Measurements from ENCODE around the gene KRT33B.

The KRT33B gene

DNA sequence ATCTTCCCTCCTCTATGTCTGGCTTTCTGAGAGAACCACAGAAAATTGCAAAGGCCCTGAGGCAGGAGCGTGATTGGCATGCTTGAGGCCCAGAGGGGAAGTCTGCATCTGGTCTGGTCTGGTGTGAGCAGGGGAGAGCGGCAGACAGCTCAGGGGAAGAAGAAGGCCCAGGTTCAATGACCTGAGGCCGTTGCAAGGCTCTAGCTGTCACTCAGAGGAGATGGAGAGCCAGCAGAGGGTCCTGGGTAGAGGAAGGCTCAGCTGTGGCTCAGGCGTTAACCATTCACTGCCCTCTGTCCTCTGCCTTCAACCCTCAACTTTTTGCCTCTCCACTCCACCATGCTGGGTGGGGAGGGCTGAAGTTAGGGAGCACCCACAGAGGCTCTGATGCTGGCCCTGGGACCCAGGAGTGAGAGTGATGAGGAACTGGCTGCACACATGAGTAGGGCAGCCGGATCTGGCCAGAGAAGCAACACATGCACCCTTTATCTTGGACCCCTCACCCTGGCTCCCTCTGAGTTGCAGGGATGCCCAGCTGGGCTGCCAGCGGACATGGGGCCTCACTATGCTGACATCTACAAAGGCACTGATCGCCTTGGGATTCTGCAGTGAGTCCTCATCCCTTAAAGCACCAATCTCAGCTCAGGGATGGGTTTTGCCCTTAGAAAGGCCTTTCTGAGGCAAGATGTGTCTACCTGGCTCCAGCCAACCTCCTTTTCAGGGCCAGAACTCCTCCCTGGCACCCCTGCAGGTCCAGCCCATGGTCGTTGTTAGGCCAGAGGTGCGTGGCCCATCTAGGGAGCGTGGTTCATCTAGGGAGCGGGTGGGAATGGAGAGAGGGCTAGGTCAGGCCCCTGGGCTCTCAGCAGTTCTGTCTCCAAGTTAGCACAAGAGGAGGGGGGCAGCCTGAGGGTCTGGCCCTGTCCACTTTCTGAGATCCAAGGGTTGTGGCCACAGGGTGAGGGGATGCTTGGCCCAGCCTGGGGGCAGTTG, 46.4 kb downstream of the KRT33B start:
- DNase-seq: no peak

DNA sequence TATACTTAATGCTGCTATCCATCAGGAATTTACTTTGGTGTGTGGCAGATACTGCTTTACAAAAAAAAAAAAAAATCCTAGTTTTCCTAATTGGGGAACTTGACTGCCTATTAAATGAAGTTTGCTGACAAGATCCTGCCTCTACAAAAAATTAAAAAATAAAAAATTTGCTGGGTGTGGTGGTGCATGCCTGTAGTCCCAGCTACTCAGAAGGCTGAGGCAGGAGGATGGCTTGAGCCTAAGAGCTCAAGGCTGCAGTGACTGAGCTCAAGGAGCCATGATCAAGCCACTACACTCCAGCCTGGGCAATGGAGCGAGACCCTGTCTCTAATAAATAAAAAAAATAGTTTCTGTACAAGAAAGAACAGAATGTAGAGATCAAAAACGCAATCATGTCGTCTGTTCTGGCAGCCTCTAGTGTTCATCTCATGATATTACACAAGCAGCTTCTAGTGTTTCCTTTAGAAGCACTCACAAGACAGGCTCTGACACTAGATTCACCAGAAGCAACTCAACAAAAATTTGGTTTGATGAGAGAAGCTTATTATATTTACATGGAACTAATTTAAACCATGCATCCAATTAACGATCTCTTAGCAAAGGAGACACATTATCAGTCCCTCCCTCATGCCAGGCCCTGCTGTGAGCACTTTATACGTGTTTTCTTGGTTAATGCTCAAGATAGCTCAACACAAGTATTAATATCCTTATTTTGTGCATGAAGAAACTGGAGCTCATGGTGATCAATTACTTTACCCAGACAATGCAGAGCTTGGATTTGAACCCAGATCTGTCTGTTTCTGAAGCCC, 47.3 kb downstream of the KRT33B start:
- no peak for DNase-seq

GRCh38 chr17:41318231-41318630, 51.4 kb downstream of the KRT33B start:
- DNase-seq: no peak

DNA sequence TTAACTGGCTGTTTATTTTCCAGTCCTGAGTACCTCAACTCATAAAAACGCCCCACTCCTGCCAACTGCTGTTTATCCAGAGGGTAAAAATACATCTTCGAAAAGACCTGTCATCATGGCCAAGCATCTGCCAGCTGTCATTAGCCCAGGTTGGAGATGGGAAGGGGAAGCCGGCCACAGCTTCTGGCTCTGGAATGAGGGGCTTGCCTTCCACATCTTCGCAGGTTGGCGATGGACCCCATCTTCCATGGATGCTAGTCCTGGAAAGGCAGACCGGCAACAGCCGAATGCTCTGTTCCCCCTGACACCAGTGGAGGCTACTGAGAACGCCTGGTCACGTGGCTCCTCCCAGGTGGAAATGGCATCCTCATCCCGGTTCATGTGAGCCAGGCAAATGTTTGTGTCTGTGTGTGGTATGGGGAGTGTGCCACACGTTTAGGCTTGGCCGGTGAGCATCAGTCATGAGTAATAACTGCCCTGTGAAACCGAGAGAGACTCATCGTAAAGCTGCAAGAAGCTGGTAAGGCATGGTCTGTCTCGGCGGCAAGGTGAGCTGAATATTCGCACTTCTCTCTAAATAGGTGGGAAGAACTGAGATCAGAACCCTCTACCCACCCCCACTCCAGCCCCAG, 53.7 kb downstream of the KRT33B start:
- DNase-seq: no peak

DNA sequence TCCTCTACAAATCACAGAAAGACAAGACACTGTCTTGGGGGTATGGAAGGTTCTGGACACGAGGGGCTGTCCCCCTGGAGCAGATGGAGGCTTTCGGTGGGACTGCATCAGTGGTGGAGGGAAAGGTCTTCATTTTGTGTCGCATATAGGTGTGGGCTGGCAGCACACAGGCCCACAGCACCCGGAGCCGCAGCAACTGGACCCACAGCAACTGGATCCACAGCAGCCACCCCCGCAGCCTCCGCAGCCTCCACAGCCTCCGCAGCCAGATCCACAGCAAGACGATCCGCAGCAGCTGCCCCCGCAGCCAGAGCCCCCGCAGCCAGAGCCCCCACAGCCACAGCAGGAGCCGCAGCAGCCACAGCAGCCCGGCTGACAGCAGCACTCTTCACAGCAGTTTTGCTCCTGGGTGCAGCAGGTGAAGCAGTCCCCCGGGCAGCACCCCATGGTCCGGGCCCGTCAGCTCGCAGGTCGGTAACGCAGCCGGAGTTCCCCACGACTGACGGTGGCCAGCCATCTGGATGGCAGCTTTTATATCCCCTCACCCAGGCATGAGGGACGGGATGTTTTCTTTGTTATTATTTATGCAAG, 54.3 kb downstream of the KRT33B start, which contains the start of gene KRTAP17-1:
Gene KRTAP17-1 (minus strand): TSS at position 507 of the 591 bp plus-strand sequence. CDS start 60 bp downstream, at position 447.
- DNase-seq: no peak
